Liver (tissue), 9 donors: Measurements from ENCODE around the gene HIVEP3. TPM values are rescaled to one million over a fixed set of nuclear protein-coding genes. Genes with fewer than 3 reads are reported as not detected.

ENCODE experiments used
- DNase-seq: peaks from one replicate; pipeline ENCODE4 v3.0.0-alpha.2; 2017; ENCODE audit warnings: low spot score
- H3K27ac ChIP-seq, 2 donors: one replicate each; pipeline ENCODE4 v1.7.0; 2013; ENCODE audit warnings: inconsistent platforms in 2 of 2, low read length in 2 of 2, control low read depth in 1 of 2, low read depth in 1 of 2, mild to moderate bottlenecking in 1 of 2
- H3K27me3 ChIP-seq, 4 donors: one replicate each; pipeline versions ENCODE4 v1.6.1 to v1.7.0; 2013; ENCODE audit warnings: low read length in 3 of 4, inconsistent platforms in 1 of 4, mild to moderate bottlenecking in 1 of 4, moderate library complexity in 1 of 4; ENCODE audit not compliant: control insufficient read depth in 4 of 4, insufficient read depth in 4 of 4
- H3K36me3 ChIP-seq, 4 donors: one replicate each; pipeline versions ENCODE4 v1.6.1 to v1.7.0; 2013; ENCODE audit warnings: low read length in 3 of 4, mild to moderate bottlenecking in 3 of 4, low read depth in 1 of 4, moderate library complexity in 1 of 4; ENCODE audit not compliant: control insufficient read depth in 4 of 4, insufficient read depth in 3 of 4
- H3K4me1 ChIP-seq, 4 donors: one replicate each; pipeline versions ENCODE4 v1.6.1 to v1.7.0; 2013; ENCODE audit warnings: low read length in 3 of 4, mild to moderate bottlenecking in 3 of 4, moderate library complexity in 1 of 4; ENCODE audit not compliant: control insufficient read depth in 4 of 4, insufficient read depth in 4 of 4
- H3K4me3 ChIP-seq, 3 donors: one replicate each; pipeline versions ENCODE4 v1.6.1 to v1.7.0; 2013; ENCODE audit warnings: low read length in 3 of 3, control low read depth in 1 of 3, low read depth in 1 of 3, mild to moderate bottlenecking in 1 of 3
- H3K9ac ChIP-seq, 2 donors: one replicate each; pipeline ENCODE4 v1.7.0; 2013; ENCODE audit warnings: low read length in 2 of 2, mild to moderate bottlenecking in 2 of 2, moderate library complexity in 2 of 2, control low read depth in 1 of 2, low read depth in 1 of 2
- H3K9me3 ChIP-seq, 4 donors: one replicate each; pipeline versions ENCODE4 v1.6.1 to v1.7.0; 2013; ENCODE audit warnings: low read length in 3 of 4; ENCODE audit not compliant: control insufficient read depth in 4 of 4
- ATF3 ChIP-seq: IDR thresholded peaks from 2 replicates; pipeline ENCODE4 v1.6.1; 2016; ENCODE audit warnings: antibody characterized with exemption
- CTCF ChIP-seq: fragments of 150-350 bp; IDR thresholded peaks from 2 replicates; pipeline ENCODE4 v1.5.1; 2017; ENCODE audit warnings: improper control_type of control experiment, low read depth, low read length; ENCODE audit not compliant: missing input control
- EGR1 ChIP-seq, 2 donors: IDR thresholded peaks; 2 replicates each; pipeline ENCODE4 v1.6.1; 2016 to 2018; ENCODE audit warnings: antibody characterized with exemption in 2 of 2, low read depth in 2 of 2
- FOXA1 ChIP-seq: IDR thresholded peaks from 2 replicates; pipeline ENCODE4 v1.6.1; 2016; ENCODE audit warnings: antibody characterized with exemption
- FOXA2 ChIP-seq: IDR thresholded peaks from 2 replicates; pipeline ENCODE4 v1.6.1; 2016; ENCODE audit warnings: antibody characterized with exemption
- GABPA ChIP-seq, 2 donors: IDR thresholded peaks in 1 of 2; conservative IDR thresholded peaks in 1 of 2; 2 replicates each; pipeline ENCODE4 v1.6.1; 2016; ENCODE audit warnings: antibody characterized with exemption in 2 of 2, mild to moderate bottlenecking in 1 of 2, moderate library complexity in 1 of 2
- HNF4A ChIP-seq, 2 donors: conservative IDR thresholded peaks; 2 replicates each; pipeline ENCODE4 v1.6.1; 2016; ENCODE audit warnings: antibody characterized with exemption in 2 of 2, mild to moderate bottlenecking in 2 of 2
- HNF4G ChIP-seq: IDR thresholded peaks from 2 replicates; pipeline ENCODE4 v1.6.1; 2016; ENCODE audit warnings: antibody characterized with exemption
- JUND ChIP-seq, 2 donors: IDR thresholded peaks; 2 replicates each; pipeline ENCODE4 v1.6.1; 2016; ENCODE audit warnings: antibody characterized with exemption in 2 of 2
- MAX ChIP-seq: IDR thresholded peaks from 2 replicates; pipeline ENCODE4 v1.6.1; 2016; ENCODE audit warnings: antibody characterized with exemption
- NR2F2 ChIP-seq: IDR thresholded peaks from 2 replicates; pipeline ENCODE4 v1.6.1; 2016; ENCODE audit warnings: antibody characterized with exemption
- RAD21 ChIP-seq, 2 donors: IDR thresholded peaks; 2 replicates each; pipeline ENCODE4 v1.6.1; 2016; ENCODE audit warnings: antibody characterized with exemption in 2 of 2, mild to moderate bottlenecking in 2 of 2
- REST ChIP-seq: IDR thresholded peaks from 2 replicates; pipeline ENCODE4 v1.6.1; 2016; ENCODE audit warnings: antibody characterized with exemption, mild to moderate bottlenecking
- RXRA ChIP-seq, 2 donors: IDR thresholded peaks; 2 replicates each; pipeline ENCODE4 v1.6.1; 2017 to 2018; ENCODE audit warnings: antibody characterized with exemption in 2 of 2, mild to moderate bottlenecking in 1 of 2
- SP1 ChIP-seq: IDR thresholded peaks from 2 replicates; pipeline ENCODE4 v1.6.1; 2018; ENCODE audit warnings: antibody characterized with exemption, mild to moderate bottlenecking
- TAF1 ChIP-seq: conservative IDR thresholded peaks from 2 replicates; pipeline ENCODE4 v1.6.1; 2016; ENCODE audit warnings: antibody characterized with exemption, mild to moderate bottlenecking
- YY1 ChIP-seq: IDR thresholded peaks from 2 replicates; pipeline ENCODE4 v1.6.1; 2016; ENCODE audit warnings: antibody characterized with exemption, mild to moderate bottlenecking
- ZBTB33 ChIP-seq: IDR thresholded peaks from 2 replicates; pipeline ENCODE4 v1.6.1; 2016; ENCODE audit warnings: antibody characterized with exemption
- WGBS: extraction: QIAGEN DNeasy Blood & Tissue Kit; methylation state at CpG from one replicate; pipeline ENCODE4 v1.1.7; 2013; 5-methylcytosine and 5-hydroxymethylcytosine counted together
- polyA plus RNA-seq, 2 donors: library from polyadenylated mRNA; stranded (reverse) in 1 of 2; unstranded in 1 of 2; fragments of 200-250 nt in 1 of 2; fragments of >200 nt in 1 of 2; fragmentation: Nextera tagmentation in 1 of 2; extraction: Ambion mirVana in 1 of 2; gene quantifications; one replicate each; pipeline versions ENCODE4 v1.2.1 to v1.2.3, GENCODE V29; 2013 to 2015
- total RNA-seq, 2 donors: library from RNA; depleted of rRNA; stranded (reverse); fragments of >200 nt; gene quantifications; one replicate each; pipeline ENCODE4 v1.2.3, GENCODE V29; 2014
- donor health status: healthy.
- donor health status: healthy.
- donor health status: healthy.
- donor health status: healthy.
- donor health status: healthy.

HIVEP3 gene
- total and polyA plus RNA-seq, 4 donors, result 0.93 to 1.6 (median 1.4) TPM

DNA sequence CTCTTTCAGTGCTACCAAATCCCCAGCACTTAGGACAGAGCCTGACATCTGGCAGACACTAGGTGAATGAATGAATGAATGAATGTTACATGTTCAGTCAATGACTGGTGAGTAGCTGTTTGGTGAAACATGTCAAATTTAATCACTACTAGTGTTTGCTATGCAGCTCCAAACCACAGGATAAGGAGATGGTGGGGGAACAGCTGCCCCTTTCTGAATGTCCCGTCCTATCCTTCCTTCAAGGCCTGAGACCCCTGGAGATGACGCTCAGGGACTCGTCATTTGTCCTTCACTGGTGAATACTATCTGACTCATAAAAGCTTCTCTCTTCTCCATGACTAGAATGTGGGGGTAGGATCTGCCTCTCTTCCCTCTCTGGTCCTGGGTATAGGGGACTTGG is 175.4 kb downstream of the HIVEP3 start:
- TF ChIP-seq REST (no peak), HNF4G (no peak), CTCF (no peak), RXRA (IDR thresholded peaks at IDR 0.05) (no peak), FOXA2 (no peak), ZBTB33 (no peak), EGR1 (IDR thresholded peaks at IDR 0.05; ENCODE audit: low read depth in 2 of 2) (no peak), JUND (IDR thresholded peaks at IDR 0.05) (no peak), TAF1 (no peak), MAX (no peak), SP1 (no peak), HNF4A (conservative IDR thresholded peaks at IDR 0.05) (no peak), GABPA (IDR thresholded peaks at IDR 0.05 in 1 of 2, conservative IDR thresholded peaks at IDR 0.05 in 1 of 2) (no peak), FOXA1 (no peak), RAD21 (IDR thresholded peaks at IDR 0.05) (no peak)
- Histone ChIP-seq H3K27ac (no peak overlapping the region), H3K4me1 (peaks cover 0 to 5% (median 2%) of the 10 kb centered on the region in 4 donors), H3K9me3 (no peaks in the 10 kb centered on the region), H3K4me3 (no peak overlapping the region), H3K36me3 (no peaks in the 10 kb centered on the region), H3K27me3 (no peaks in the 10 kb centered on the region), H3K9ac (no peak overlapping the region)
- 98% methylated on average over 3 of the region's 3 CpGs for WGBS
- no peak for DNase-seq

DNA sequence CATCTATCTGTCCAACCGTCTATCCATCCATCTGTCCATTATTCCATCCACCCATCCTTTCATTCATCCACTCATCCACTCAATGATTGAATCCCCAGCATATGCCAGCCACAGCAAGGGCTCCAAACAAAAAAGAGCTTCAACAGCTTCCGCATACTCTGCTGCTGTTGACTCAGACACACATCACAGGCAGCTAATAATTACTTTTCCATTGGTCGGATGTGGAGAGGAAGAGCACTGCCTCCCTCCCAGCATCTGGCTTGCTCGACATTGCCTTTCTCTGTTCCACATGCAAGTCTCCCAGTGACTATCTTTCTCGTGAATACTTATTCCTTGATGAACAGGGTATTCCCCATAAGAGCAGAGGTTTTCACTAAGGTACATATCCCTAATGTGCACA is 176.5 kb downstream of the HIVEP3 start:
- H3K27ac ChIP-seq, result no peak overlapping the region
- TF ChIP-seq MAX, result no peak
- TF ChIP-seq HNF4A (conservative IDR thresholded peaks at IDR 0.05), result no peak
- TF ChIP-seq ZBTB33, result no peak
- TF ChIP-seq RAD21 (IDR thresholded peaks at IDR 0.05), result no peak
- TF ChIP-seq TAF1, result no peak
- TF ChIP-seq EGR1 (IDR thresholded peaks at IDR 0.05; ENCODE audit: low read depth in 2 of 2), result no peak
- TF ChIP-seq FOXA1, result no peak
- TF ChIP-seq YY1, result no peak
- TF ChIP-seq NR2F2, result no peak
- no peak for TF ChIP-seq SP1
- TF ChIP-seq JUND (IDR thresholded peaks at IDR 0.05), result no peak
- no peak for TF ChIP-seq FOXA2
- TF ChIP-seq ATF3, result no peak
- no peak for TF ChIP-seq CTCF
- no peak for TF ChIP-seq RXRA (IDR thresholded peaks at IDR 0.05)
- no peak for TF ChIP-seq GABPA (IDR thresholded peaks at IDR 0.05 in 1 of 2, conservative IDR thresholded peaks at IDR 0.05 in 1 of 2)

More for the DNA sequence above, 176.5 kb downstream of the HIVEP3 start:
- 75% methylated on average over 5 of the region's 5 CpGs for WGBS
- H3K9ac ChIP-seq, result no peak overlapping the region
- H3K4me3 ChIP-seq, result no peak overlapping the region
- no peaks in the 10 kb centered on the region for H3K9me3 ChIP-seq
- no peaks in the 10 kb centered on the region for H3K36me3 ChIP-seq
- DNase-seq, result no peak
- peaks cover 0 to 5% (median 2%) of the 10 kb centered on the region in 4 donors for H3K4me1 ChIP-seq
- no peaks in the 10 kb centered on the region for H3K27me3 ChIP-seq
